PFSK-1 (cell line): ENCODE results near the gene GCN1.

Source experiments
- POLR2AphosphoS5 ChIP-seq: IDR thresholded peaks from 2 replicates; pipeline ENCODE4 v1.6.1; 2012; ENCODE audit warnings: low read depth, mild to moderate bottlenecking, control low read depth, low read length, moderate library complexity
- SIN3A ChIP-seq: IDR thresholded peaks from 2 replicates; pipeline ENCODE4 v1.6.1; 2012; ENCODE audit warnings: mild to moderate bottlenecking, low read length, moderate library complexity, borderline replicate concordance; ENCODE audit not compliant: insufficient read depth
- TAF1 ChIP-seq: IDR thresholded peaks from 2 replicates; pipeline ENCODE4 v1.6.1; 2012; ENCODE audit warnings: low read length, control low read depth, borderline replicate concordance; ENCODE audit not compliant: insufficient read depth
- TF ChIP-seq, protein P1 (sequence below), 2 experiments: IDR thresholded peaks; 2 replicates each; pipeline versions ENCODE4 v1.6.1 to v1.8.0; 2011 to 2012; ENCODE audit warnings: low read depth in 2 of 2, low read length in 2 of 2, control low read depth in 1 of 2, inconsistent platforms in 1 of 2, mild to moderate bottlenecking in 1 of 2, moderate library complexity in 1 of 2; ENCODE audit not compliant: insufficient read depth in 1 of 2

- TF ChIP-seq POLR2AphosphoS5 = no peak
- TF ChIP-seq, protein P1, sequence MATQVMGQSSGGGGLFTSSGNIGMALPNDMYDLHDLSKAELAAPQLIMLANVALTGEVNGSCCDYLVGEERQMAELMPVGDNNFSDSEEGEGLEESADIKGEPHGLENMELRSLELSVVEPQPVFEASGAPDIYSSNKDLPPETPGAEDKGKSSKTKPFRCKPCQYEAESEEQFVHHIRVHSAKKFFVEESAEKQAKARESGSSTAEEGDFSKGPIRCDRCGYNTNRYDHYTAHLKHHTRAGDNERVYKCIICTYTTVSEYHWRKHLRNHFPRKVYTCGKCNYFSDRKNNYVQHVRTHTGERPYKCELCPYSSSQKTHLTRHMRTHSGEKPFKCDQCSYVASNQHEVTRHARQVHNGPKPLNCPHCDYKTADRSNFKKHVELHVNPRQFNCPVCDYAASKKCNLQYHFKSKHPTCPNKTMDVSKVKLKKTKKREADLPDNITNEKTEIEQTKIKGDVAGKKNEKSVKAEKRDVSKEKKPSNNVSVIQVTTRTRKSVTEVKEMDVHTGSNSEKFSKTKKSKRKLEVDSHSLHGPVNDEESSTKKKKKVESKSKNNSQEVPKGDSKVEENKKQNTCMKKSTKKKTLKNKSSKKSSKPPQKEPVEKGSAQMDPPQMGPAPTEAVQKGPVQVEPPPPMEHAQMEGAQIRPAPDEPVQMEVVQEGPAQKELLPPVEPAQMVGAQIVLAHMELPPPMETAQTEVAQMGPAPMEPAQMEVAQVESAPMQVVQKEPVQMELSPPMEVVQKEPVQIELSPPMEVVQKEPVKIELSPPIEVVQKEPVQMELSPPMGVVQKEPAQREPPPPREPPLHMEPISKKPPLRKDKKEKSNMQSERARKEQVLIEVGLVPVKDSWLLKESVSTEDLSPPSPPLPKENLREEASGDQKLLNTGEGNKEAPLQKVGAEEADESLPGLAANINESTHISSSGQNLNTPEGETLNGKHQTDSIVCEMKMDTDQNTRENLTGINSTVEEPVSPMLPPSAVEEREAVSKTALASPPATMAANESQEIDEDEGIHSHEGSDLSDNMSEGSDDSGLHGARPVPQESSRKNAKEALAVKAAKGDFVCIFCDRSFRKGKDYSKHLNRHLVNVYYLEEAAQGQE (IDR thresholded peaks at IDR 0.05; ENCODE audit: insufficient read depth in 1 of 2, low read depth in 2 of 2, low read length in 2 of 2) = no peak
- TF ChIP-seq TAF1 = no peak
- no peak for TF ChIP-seq SIN3A
Measured at GRCh38 chr12:120132054-120132836, 62.3 kb downstream of the GCN1 start.
